GM12872 (cell line): ENCODE measurements around the gene ILKAP.

Experiments
- CTCF ChIP-seq: IDR thresholded peaks from 3 replicates; pipeline ENCODE4 v1.5.1; 2011; ENCODE audit warnings: low read depth, mild to moderate bottlenecking, low read length, moderate library complexity; ENCODE audit not compliant: insufficient read depth

The ILKAP gene

GRCh38 chr2:238247002-238247822, 43.7 kb upstream of the ILKAP start:
- no peak for TF ChIP-seq CTCF

GRCh38 chr2:238244151-238244550, 40.7 kb upstream of the ILKAP start:
- no peak for TF ChIP-seq CTCF

GRCh38 chr2:238243496-238244076, 40.1 kb upstream of the ILKAP start:
- no peak for TF ChIP-seq CTCF

GRCh38 chr2:238242731-238243495, 39.4 kb upstream of the ILKAP start:
- TF ChIP-seq CTCF, result no peak

- no peak for TF ChIP-seq CTCF
These were observed 38.5 kb upstream of the ILKAP start for GRCh38 chr2:238241970-238242369.

GRCh38 chr2:238240757-238241711, 37.5 kb upstream of the ILKAP start:
- TF ChIP-seq CTCF, result 0 out of 3 replicates have a peak, but pooled peaks have one; percentile 3
